Measurements from ENCODE around the gene CZIB.
"Not testable (repeated sequence)": the region's sequence is repeated elsewhere in the genome, so short reads cannot be mapped to it uniquely, and the experiment has no call there.

Gene CZIB

GRCh38 chr1:53238197-53239155 is 18.0 kb upstream of the CZIB start, which contains the start of gene MAGOH:
TSS of gene MAGOH (minus strand) at chr1:53238518. CDS start at chr1:53238448, 70 bp downstream.
- peak; percentile 81 for DNase-seq

DNA sequence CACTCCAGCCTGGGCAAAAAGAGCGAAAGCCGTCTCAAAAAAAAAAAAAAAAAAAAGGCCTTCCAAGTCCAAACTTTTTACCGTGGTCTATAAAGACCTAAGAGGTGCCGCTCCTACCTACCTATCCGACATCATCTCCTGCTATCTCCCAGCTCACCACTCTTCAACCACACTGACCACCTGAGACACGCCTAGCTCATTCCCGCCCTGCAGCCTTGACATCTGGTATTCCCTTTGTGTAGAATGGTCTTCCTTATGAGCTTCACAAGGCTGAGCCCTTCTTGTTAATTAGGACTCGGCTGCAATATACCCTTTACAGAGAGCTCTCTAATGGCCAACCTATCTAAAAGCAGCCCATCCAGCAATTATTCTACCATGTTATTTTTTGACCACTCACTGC is 17.2 kb upstream of the CZIB start:
- DNase-seq, result no peak

DNA sequence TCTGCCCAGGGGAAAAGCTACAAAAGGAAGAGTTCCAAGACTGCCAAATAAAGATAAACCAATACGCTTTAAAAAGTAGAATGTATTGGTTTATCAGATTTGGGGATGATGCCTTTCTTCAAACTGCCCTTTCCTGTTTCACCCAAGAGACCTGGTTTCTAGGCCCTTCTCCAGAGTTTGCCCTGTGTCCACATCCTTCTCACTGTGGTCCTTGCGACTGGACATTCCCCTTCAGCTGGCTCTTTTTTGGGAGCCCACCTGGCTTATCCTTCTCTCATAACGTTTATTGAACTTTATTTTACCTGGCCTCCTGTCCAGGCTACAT is 490 bp upstream of the CZIB start:
- no peak for DNase-seq

DNA sequence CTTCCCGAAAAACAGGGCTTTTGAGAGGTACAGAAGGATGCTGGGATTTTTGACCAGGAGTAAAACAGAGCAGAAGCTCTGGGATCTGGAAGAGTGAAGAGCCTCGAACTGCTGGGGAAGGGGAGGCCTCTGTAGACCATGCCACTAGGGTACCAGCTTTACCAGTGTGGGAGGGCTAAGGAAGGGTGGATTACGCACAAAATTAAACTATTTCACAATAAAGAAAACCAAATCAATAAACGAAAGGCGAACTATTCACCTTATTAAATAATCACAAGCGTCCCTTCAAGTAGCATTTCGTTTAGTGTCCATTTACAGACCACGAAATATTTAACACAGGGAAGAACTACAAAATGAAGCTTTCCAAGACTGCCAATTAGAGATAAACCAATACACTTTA is 723 bp downstream of the CZIB start:
- no peak for DNase-seq

DNA sequence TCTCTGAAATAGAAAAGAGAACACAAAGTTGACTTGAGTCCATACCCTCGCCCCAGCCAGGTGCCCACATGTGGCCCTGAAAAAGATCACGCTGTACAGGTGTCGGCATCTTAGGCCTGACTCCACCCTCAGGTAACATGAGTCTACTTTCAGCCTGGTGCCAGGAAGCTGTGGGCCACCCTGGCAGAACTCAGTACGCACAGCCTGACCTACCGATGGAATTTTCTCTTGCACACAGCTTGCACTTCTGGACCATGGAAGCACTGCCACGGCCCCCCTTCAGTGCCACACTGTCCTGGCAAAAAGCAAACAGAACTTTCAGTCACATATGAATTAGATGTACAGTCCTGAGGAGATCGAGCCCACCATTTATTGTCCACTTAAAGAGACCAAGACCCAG is 2.2 kb downstream of the CZIB start:
- no peak for DNase-seq

DNA sequence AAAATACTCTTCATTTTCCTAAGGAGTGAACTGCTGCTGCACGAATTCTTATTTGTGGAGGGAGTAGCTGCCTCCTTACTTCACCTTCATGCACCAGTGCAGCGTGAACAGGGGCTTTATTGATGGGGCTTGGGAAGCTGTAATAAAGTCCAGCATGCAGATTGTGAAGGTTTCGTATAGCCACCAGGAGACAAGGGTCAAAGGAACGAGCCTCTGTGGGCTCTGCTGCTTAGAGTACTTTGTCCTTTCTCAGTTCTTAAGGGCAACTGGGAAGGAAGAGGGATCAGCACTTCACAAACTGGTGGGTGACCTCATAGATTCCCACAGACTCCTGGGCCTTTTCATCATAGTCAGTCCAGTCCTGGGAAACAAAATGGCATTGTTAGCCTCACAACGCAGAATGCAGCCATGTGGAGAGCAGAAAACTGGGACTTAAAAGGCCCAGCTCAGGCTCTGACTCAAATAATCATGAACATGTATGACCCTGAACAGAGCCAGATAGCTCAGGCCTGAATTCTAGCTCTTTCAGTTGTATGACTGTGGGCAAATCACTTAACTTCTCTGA is 6.0 kb downstream of the CZIB start:
- no peak for DNase-seq

- DNase-seq, result no peak
These were observed 9.5 kb downstream of the CZIB start for GRCh38 chr1:53210954-53211353.

DNA sequence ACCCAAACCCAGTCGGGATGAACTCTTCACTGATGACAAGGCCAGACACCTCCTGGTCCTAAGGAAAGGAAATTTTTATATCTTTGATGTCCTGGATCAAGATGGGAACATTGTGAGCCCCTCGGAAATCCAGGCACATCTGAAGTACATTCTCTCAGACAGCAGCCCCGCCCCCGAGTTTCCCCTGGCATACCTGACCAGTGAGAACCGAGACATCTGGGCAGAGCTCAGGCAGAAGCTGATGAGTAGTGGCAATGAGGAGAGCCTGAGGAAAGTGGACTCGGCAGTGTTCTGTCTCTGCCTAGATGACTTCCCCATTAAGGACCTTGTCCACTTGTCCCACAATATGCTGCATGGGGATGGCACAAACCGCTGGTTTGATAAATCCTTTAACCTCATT is 10.1 kb downstream of the CZIB start:
- DNase-seq, result no peak

GRCh38 chr1:53207726-53208125 is 12.7 kb downstream of the CZIB start:
- DNase-seq, result no peak

- no peak for DNase-seq
These were observed 13.6 kb downstream of the CZIB start for GRCh38 chr1:53206735-53207379.

DNA sequence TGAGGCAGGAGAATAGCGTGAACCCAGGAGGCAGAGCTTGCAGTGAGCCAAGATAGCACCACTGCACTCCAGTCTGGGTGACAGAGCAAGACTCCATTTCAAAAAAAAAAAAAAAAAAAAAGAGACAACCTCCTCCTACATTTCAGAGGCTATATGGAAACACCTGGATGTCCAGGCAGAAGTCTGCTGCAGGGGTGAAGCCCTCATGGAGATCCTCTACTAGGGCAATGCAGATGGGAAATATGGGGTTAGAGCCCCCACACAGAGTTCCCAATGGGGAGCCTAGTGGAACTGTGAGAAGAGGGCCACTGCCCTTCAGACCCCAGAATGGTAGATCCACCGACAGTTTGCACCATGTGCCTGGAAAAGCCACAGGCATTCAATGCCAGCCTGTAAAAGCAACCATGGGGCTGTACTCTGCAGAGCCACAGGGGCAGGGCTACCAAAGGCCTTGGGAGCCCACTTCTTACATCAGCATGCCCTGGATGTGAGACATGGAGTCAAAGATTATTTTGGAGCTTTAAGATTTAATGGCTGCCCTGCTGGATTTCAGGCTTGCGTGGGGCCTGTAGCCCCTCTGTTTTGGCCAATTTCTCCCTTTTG is 14.2 kb downstream of the CZIB start:
- not testable (repeated sequence) for DNase-seq

DNA sequence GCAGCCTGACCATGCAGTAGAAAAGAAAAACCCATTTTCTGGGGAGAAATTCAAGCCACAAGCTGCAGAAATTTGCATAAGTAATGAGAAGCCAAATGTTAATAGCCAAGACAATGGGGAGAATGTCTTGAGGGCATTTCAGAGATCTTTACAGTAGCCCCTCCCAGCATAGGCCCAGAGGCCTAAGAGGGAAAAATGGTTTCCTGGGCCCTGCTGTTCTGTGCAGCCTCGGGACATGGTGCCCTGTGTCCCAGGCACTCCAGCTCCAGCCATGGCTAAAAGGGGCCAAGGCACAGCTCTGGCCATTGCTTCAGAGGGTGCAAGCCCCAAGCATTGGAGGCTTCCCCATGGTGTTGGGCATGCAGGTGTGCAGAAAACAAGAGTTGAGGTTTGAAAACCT is 14.9 kb downstream of the CZIB start:
- DNase-seq, result not testable (repeated sequence)

- no peak for DNase-seq
These were observed 17.0 kb downstream of the CZIB start for GRCh38 chr1:53203466-53203865.

DNA sequence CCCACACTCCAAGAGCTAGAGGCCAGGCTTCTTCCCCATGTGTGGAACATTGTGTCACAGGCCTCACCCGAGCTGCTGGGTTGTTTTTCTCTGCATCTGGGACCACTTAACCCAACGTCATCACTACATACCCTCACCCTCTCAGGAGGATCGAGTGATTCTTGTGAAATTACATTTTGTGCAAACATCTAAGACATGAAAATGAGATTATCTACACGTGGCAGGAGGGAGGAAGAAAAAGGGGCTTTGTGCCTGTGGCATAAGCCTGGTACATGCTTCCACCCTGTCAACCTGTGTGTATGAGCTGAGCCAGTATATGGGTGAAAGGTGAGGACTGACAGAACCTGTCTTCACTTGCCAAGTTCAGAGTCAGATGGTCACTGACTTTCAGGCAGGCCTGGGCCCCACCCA is 22.2 kb downstream of the CZIB start:
- DNase-seq, result no peak

DNA sequence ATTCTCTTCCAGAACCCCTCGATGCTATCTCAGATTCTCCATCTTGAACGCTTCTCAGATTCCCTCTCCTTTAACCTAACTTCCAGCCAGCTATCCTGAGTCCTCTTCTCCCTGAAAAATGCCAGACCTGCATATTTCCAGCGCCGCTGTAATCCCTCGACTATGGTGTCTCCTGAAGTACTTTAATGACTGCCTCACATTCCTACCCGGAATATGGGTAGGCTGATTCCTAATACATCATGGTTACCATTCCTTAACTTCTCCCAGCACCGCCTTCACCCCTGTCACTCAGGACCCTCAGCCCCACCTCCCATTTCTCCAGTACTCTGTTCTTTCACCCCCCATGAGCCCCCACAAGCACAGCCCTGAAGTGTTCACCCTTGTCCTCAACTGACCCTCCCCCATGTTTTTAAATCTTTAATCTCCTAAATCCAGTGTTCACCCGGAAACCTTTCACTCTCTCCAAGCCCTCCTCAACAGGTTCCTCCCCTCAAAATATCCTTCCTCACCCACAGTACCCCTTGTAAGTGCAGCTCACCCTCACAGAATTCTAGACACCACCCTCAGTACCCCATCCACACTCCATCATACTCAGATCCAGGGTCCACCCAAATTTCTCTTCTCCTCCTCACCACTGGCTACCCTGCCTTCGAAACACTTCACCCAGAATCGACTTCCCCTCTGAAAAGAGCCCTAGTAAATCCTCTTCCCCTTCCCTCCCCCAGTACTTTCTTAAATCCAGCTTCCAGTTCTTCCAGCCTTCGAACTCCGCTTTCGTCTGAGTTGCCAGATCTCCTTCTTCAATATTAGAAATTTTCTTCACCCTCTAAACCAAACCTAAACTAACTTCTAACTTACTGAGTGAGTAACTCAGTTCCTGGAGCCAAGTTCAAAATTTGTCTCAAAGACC is 22.9 kb downstream of the CZIB start:
- DNase-seq, result no peak

DNA sequence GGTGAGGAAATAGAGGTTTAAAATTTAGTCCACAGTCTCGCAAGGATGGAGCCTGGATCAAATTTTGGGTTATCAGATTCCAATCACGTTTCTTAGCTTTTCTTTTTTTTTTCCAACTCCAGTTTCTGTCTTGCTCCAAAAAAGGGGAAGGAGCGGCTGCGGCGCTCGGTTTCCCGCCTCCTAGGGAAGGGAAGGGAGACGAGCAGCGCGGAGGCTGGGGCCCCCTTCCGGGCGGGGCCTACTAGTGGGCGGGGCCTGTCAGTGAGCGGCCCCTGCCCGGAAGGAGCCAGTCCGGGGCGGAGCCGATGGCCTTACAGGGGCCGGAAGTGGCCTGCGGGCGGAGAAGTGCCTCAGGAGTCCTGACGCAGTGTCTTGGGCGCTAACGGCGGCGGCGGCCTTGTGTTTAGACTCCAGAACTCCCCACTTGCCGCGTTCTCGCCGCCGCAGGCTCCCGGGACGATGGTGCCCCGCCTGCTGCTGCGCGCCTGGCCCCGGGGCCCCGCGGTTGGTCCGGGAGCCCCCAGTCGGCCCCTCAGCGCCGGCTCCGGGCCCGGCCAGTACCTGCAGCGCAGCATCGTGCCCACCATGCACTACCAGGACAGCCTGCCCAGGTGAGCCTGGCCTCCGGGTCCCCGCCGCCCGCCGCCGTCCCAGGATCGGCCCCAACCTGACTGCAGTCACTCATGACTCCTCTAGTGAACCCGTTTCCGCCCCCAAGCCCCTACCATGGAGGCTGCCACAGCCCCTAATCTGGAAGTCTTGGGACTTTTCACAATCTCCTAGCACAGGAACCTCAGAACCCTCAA is 23.7 kb downstream of the CZIB start, which contains the start of gene CPT2:
CPT2 (plus strand) TSS at position 340 of the 806 bp plus-strand sequence; CDS start at position 460, 120 bp downstream.
- DNase-seq, result peak; percentile 75

DNA sequence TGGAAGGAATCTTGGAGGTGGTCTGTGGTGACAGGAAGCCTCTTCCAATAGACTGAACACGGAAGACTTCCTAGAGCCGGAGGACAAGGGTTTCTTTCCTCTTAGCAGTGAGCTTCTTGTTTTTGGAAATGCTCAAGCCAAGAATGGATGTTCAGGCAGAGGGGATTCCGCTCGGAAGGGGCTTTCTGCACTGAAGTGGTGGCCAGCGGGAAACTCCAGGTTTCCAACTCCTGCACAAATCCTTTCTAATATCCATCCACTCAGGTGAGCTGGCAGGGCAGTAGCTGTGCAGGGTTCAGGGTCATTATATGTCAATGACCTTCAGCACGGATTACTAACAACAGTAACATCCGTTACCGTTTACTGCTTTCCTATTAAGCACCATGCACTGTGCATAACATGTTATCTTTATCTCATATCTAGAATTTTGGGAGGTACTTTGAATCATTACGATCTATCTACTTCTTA is 24.4 kb downstream of the CZIB start:
- no peak for DNase-seq

DNA sequence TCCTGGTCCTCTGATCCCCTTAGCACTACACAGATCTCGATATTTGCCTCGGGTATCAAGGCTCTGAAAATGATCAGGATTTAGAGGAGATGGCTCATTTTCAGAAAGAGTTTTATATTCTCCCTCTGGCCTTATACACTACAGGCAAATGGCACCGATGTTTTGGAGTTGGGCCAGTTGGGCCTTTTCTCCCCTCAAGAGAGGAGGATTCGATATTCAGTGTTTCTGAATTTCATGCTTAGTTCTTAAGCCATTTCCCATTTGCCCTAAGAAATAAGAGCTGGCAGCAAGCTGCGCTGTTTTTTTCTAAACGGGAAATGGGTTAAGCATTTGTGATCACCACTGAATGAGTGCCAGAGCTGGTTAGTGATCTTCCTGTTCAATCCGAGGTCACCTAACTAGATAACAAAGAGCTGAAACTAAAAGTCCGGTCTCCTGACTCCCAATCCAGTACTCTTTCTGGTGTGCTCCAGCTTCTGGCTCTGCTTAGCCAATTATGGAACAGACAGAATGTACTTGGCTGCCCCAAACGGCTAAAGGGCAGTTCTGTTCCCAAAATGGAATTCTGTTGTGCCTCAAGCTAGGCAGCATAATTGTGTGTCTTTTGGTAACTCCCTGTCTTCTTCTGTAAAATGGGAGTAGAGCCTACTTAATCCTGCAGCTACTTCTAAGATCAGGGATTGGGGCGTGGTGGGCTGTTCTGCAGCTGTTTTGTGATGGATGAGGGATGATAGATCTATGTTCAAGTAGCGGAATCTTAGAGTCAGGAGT is 25.0 kb downstream of the CZIB start:
- no peak for DNase-seq

DNA sequence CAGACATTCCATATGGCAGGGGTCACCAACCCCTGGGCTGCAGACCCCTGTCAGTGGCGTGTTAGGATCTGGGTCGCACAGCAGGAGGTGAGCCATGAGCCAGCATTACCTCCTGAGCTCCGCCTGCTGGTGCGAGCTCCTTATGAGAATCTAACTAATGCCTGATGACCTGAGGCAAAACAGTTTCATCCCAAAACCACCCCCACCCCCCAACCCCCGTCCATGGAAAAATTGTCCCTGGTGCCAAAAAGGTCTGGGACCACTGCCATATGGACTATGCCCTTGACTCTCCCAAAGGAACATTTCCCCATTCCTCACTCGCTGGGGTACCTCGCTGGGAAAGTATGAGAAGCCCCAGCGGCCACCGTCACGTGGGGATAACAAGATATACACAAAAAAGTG is 30.2 kb downstream of the CZIB start:
- DNase-seq, result no peak

GRCh38 chr1:53189061-53189460 is 31.4 kb downstream of the CZIB start:
- DNase-seq, result no peak

GRCh38 chr1:53188099-53188498 is 32.3 kb downstream of the CZIB start:
- no peak for DNase-seq

Measured in NCI-H1048 (cell line).